Colonic mucosa (tissue), 4 donors: ENCODE measurements around the gene PPP1R9B. TPM values are rescaled to one million over a fixed set of nuclear protein-coding genes. Genes with fewer than 3 reads are reported as not detected.

Experiments
- DNase-seq: peaks from one replicate; pipeline ENCODE4 v3.0.0-alpha.2; 2020
- H3K27ac ChIP-seq: fragments of 200-600 bp; one replicate; pipeline ENCODE4 v1.8.0; 2021
- H3K27me3 ChIP-seq: fragments of 200-600 bp; one replicate; pipeline ENCODE4 v1.8.0; 2021
- H3K36me3 ChIP-seq: fragments of 200-600 bp; one replicate; pipeline ENCODE4 v1.8.0; 2021
- H3K4me1 ChIP-seq: fragments of 200-600 bp; one replicate; pipeline ENCODE4 v1.8.0; 2021; ENCODE audit warnings: mild to moderate bottlenecking
- H3K4me3 ChIP-seq: fragments of 200-600 bp; one replicate; pipeline ENCODE4 v1.8.0; 2021
- H3K9ac ChIP-seq, 2 donors: one replicate each; pipeline ENCODE4 v1.7.0; 2013; ENCODE audit warnings: control low read depth in 2 of 2, low read depth in 2 of 2, low read length in 2 of 2
- H3K9me3 ChIP-seq: fragments of 200-600 bp; one replicate; pipeline ENCODE4 v1.8.0; 2021
- CTCF ChIP-seq: fragments of 200-600 bp; IDR thresholded peaks from one replicate; pipeline ENCODE4 v1.8.0; 2022; ENCODE audit warnings: antibody characterized with exemption, mild to moderate bottlenecking
- intact Hi-C: fragments of 100-400 bp; cut with DNase I; formaldehyde crosslinking; loops from one replicate; pipeline ENCODE4 v1.14.1; 2022
- total RNA-seq, 2 donors: library from RNA; stranded (reverse); fragmentation: NEBNext Ultra II Directional in 1 of 2; extraction: Animal tissue kit (Norgen Biotek cat#: 25700) in 1 of 2; gene quantifications; one replicate each; pipeline ENCODE4 v1.2.1, GENCODE V29; 2021
- donor health status: healthy.
- donor health status: DM: no; HTN: no; CAD: no.
- donor health status: DM: no; HTN: no; CAD: no.

The PPP1R9B gene
- total RNA-seq, 2 donors from 2014 or later, result 36.6 to 43.2 TPM

- Histone ChIP-seq H3K4me1 (peaks cover 9% of the 10 kb centered on the region), H3K27ac (no peak overlapping the region), H3K9ac (no peak overlapping the region), H3K27me3 (no peaks in the 10 kb centered on the region), H3K4me3 (no peak overlapping the region), H3K36me3 (no peaks in the 10 kb centered on the region), H3K9me3 (no peaks in the 10 kb centered on the region)
- no peak for TF ChIP-seq CTCF
- intact Hi-C loops, result no loop called here
- DNase-seq, result no peak
Observed at GRCh38 chr17:50144845-50145531, 5.5 kb downstream of the PPP1R9B start.

- Histone ChIP-seq H3K27me3 (no peaks in the 10 kb centered on the region), H3K4me1 (peaks cover 9% of the 10 kb centered on the region), H3K4me3 (no peak overlapping the region), H3K36me3 (no peaks in the 10 kb centered on the region), H3K9me3 (no peaks in the 10 kb centered on the region), H3K9ac (no peak overlapping the region), H3K27ac (no peak overlapping the region)
- no peak for DNase-seq
- TF ChIP-seq CTCF, result no peak
- intact Hi-C loops, result no loop called here
Observed at GRCh38 chr17:50144355-50144754, 6.1 kb downstream of the PPP1R9B start.

GRCh38 chr17:50143461-50144176 is 6.9 kb downstream of the PPP1R9B start:
- H3K9me3 ChIP-seq, result no peaks in the 10 kb centered on the region
- no peak overlapping the region for H3K9ac ChIP-seq
- H3K36me3 ChIP-seq, result peaks cover 7% of the 10 kb centered on the region
- no peak overlapping the region for H3K4me3 ChIP-seq
- no peak for TF ChIP-seq CTCF
- no peaks in the 10 kb centered on the region for H3K27me3 ChIP-seq
- intact Hi-C loops, result no loop called here
- no peak overlapping the region for H3K27ac ChIP-seq
- DNase-seq, result no peak
- peaks cover 9% of the 10 kb centered on the region for H3K4me1 ChIP-seq

GRCh38 chr17:50141745-50142110 is 8.7 kb downstream of the PPP1R9B start:
- Histone ChIP-seq H3K36me3 (peaks cover 12% of the 10 kb centered on the region), H3K9me3 (no peaks in the 10 kb centered on the region), H3K27me3 (no peaks in the 10 kb centered on the region), H3K27ac (no peak overlapping the region), H3K9ac (no peak overlapping the region), H3K4me1 (peaks cover 3% of the 10 kb centered on the region), H3K4me3 (no peak overlapping the region)
- intact Hi-C loops, result no loop called here
- TF ChIP-seq CTCF, result no peak
- DNase-seq, result no peak

GRCh38 chr17:50141026-50141744 is 9.3 kb downstream of the PPP1R9B start:
- no peak overlapping the region for H3K4me3 ChIP-seq
- TF ChIP-seq CTCF, result no peak
- intact Hi-C loops, result no loop called here
- H3K27ac ChIP-seq, result no peak overlapping the region
- no peaks in the 10 kb centered on the region for H3K4me1 ChIP-seq
- no peaks in the 10 kb centered on the region for H3K27me3 ChIP-seq
- H3K9me3 ChIP-seq, result no peaks in the 10 kb centered on the region
- DNase-seq, result no peak
- H3K36me3 ChIP-seq, result peaks cover 14% of the 10 kb centered on the region
- H3K9ac ChIP-seq, result no peak overlapping the region
